A673 (cell line): ENCODE measurements around the gene DDI1.

Source experiments
- CTCF ChIP-seq: fragments of 300-800, 200-600 bp; sonication (generic); conservative IDR thresholded peaks from 2 replicates; pipeline ENCODE4 v1.5.1; 2017; ENCODE audit warnings: low read depth, mild to moderate bottlenecking, antibody characterized with exemption, low read length, moderate library complexity, mixed read lengths
- EZH2 ChIP-seq: fragments of 200-600 bp; sonication (generic); IDR thresholded peaks from 2 replicates; pipeline ENCODE4 v1.6.1; 2017; ENCODE audit warnings: borderline replicate concordance, low read depth, mild to moderate bottlenecking, mixed read lengths, antibody characterized with exemption, low read length; ENCODE audit not compliant: poor library complexity, severe bottlenecking

GRCh38 chr11:104054911-104055529 is 18.6 kb downstream of the DDI1 start:
- TF ChIP-seq CTCF, result no peak
- TF ChIP-seq EZH2, result no peak
